Measurements from ENCODE around the gene MYO7B. TPM values are rescaled to one million over a fixed set of nuclear protein-coding genes. Genes with fewer than 3 reads are reported as not detected.

The MYO7B gene
- total and polyA plus RNA-seq, 9 of the 15 experiments (the other 6 are each of a cell fraction or from before 2014, with no cell fraction given) = 0.08 TPM; not detected in 8

DNA sequence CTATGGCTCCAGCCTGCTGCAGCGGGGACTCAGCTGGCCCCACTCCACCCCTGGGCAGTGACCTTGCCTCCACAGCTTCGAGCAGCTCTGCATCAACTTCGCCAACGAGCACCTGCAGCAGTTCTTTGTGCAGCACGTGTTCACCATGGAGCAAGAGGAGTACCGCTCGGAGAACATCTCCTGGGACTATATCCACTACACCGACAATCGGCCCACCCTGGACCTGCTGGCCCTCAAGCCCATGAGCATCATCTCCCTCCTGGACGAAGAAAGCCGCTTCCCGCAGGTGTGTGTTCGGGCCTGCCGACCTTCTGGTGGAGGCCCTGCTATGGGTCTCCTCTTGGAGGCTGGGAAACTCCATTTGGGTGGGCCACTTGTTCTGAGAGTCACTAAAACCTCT, 48.6 kb downstream of the MYO7B start (continued):
- TF ChIP-seq, protein P1, sequence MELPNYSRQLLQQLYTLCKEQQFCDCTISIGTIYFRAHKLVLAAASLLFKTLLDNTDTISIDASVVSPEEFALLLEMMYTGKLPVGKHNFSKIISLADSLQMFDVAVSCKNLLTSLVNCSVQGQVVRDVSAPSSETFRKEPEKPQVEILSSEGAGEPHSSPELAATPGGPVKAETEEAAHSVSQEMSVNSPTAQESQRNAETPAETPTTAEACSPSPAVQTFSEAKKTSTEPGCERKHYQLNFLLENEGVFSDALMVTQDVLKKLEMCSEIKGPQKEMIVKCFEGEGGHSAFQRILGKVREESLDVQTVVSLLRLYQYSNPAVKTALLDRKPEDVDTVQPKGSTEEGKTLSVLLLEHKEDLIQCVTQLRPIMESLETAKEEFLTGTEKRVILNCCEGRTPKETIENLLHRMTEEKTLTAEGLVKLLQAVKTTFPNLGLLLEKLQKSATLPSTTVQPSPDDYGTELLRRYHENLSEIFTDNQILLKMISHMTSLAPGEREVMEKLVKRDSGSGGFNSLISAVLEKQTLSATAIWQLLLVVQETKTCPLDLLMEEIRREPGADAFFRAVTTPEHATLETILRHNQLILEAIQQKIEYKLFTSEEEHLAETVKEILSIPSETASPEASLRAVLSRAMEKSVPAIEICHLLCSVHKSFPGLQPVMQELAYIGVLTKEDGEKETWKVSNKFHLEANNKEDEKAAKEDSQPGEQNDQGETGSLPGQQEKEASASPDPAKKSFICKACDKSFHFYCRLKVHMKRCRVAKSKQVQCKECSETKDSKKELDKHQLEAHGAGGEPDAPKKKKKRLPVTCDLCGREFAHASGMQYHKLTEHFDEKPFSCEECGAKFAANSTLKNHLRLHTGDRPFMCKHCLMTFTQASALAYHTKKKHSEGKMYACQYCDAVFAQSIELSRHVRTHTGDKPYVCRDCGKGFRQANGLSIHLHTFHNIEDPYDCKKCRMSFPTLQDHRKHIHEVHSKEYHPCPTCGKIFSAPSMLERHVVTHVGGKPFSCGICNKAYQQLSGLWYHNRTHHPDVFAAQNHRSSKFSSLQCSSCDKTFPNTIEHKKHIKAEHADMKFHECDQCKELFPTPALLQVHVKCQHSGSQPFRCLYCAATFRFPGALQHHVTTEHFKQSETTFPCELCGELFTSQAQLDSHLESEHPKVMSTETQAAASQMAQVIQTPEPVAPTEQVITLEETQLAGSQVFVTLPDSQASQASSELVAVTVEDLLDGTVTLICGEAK (IDR thresholded peaks at IDR 0.05) = no peak
- TF ChIP-seq, protein P1 (CRISPR knock-in tag; IDR thresholded peaks at IDR 0.05) = no peak
- TF ChIP-seq, protein P2, sequence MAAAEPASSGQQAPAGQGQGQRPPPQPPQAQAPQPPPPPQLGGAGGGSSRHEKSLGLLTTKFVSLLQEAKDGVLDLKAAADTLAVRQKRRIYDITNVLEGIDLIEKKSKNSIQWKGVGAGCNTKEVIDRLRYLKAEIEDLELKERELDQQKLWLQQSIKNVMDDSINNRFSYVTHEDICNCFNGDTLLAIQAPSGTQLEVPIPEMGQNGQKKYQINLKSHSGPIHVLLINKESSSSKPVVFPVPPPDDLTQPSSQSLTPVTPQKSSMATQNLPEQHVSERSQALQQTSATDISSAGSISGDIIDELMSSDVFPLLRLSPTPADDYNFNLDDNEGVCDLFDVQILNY (CRISPR knock-in tag; IDR thresholded peaks at IDR 0.05) = no peak
- TF ChIP-seq SLC30A9 (CRISPR knock-in tag; IDR thresholded peaks at IDR 0.05) = no peak
- TF ChIP-seq ZNF274 (IDR thresholded peaks at IDR 0.05; ENCODE audit: borderline replicate concordance, low read depth, low read length) = no peak
- no peak for TF ChIP-seq CBX2 (IDR thresholded peaks at IDR 0.05; ENCODE audit: insufficient read depth, low read length, poor library complexity, severe bottlenecking)
- no peak for TF ChIP-seq ZNF561 (CRISPR knock-in tag; conservative IDR thresholded peaks at IDR 0.05)
- TF ChIP-seq ZNF780A (CRISPR knock-in tag; IDR thresholded peaks at IDR 0.05) = no peak
- TF ChIP-seq, protein P3, sequence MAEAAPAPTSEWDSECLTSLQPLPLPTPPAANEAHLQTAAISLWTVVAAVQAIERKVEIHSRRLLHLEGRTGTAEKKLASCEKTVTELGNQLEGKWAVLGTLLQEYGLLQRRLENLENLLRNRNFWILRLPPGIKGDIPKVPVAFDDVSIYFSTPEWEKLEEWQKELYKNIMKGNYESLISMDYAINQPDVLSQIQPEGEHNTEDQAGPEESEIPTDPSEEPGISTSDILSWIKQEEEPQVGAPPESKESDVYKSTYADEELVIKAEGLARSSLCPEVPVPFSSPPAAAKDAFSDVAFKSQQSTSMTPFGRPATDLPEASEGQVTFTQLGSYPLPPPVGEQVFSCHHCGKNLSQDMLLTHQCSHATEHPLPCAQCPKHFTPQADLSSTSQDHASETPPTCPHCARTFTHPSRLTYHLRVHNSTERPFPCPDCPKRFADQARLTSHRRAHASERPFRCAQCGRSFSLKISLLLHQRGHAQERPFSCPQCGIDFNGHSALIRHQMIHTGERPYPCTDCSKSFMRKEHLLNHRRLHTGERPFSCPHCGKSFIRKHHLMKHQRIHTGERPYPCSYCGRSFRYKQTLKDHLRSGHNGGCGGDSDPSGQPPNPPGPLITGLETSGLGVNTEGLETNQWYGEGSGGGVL (CRISPR knock-in tag; IDR thresholded peaks at IDR 0.05) = no peak

Data from K562 (cell line).